ENCODE measurements around the gene LGI1.

The LGI1 gene

DNA sequence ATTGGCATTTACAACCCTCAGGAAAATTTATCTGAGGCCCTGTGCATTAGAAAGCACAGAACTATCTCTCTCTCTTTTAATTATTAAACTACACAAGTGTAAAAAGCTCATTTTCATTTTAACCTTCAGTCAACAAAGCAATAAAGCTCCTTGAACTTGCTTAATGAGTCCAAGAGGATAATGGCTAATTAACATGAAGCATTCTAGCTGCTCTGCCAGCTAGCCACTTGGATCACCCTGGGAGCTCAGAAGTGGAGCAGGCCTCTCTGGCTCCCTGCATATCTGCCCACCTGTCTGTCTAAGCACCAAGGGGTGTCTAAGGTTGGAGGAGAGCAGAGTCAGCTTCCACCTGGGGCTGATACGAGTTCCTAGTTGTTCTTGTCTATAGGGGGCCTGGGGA, 80.1 kb downstream of the LGI1 start:
- H3K27me3 Mint-ChIP-seq, result peaks cover 3% of the 10 kb centered on the region
- H3K27ac Mint-ChIP-seq, result no peak overlapping the region
- H3K4me3 Mint-ChIP-seq, result no peak overlapping the region
- peaks cover 4% of the 10 kb centered on the region for H3K36me3 Mint-ChIP-seq
- no peaks in the 10 kb centered on the region for H3K4me1 Mint-ChIP-seq (ENCODE audit: low read depth)
- peaks cover 4% of the 10 kb centered on the region for H3K9me3 Mint-ChIP-seq (ENCODE audit: low read depth)

DNA sequence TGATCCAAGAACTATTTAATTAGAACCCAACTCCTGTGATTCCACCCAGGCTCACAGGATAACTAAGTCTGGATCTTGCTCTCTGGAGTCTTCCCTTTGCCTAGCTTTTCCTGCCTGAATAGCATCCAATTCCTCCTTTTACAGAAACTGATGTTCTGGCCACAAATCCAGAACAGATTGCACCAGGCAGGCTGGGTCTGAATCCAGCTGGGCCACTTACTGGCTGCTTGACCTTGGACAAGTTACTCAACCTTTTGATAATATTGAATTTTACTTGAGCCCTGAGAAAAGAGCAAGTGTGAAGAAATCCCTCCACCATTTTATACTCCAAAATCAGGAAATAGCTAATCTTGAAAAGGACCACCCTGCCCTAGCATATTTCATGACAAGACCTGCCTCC, 80.5 kb downstream of the LGI1 start:
- H3K27me3 Mint-ChIP-seq, result peaks cover 3% of the 10 kb centered on the region
- H3K4me1 Mint-ChIP-seq (ENCODE audit: low read depth), result no peaks in the 10 kb centered on the region
- H3K27ac Mint-ChIP-seq, result no peak overlapping the region
- no peak overlapping the region for H3K4me3 Mint-ChIP-seq
- H3K9me3 Mint-ChIP-seq (ENCODE audit: low read depth), result peaks cover 4% of the 10 kb centered on the region
- H3K36me3 Mint-ChIP-seq, result peaks cover 4% of the 10 kb centered on the region

GRCh38 chr10:93841961-93842360, 84.2 kb downstream of the LGI1 start:
- no peaks in the 10 kb centered on the region for H3K9me3 Mint-ChIP-seq (ENCODE audit: low read depth)
- no peaks in the 10 kb centered on the region for H3K4me1 Mint-ChIP-seq (ENCODE audit: low read depth)
- H3K27me3 Mint-ChIP-seq, result peaks cover 3% of the 10 kb centered on the region
- peaks cover 2% of the 10 kb centered on the region for H3K36me3 Mint-ChIP-seq
- no peak overlapping the region for H3K27ac Mint-ChIP-seq
- no peak overlapping the region for H3K4me3 Mint-ChIP-seq

GRCh38 chr10:93844979-93845626, 87.4 kb downstream of the LGI1 start:
- Mint-ChIP-seq H3K27me3 (no peaks in the 10 kb centered on the region), H3K27ac (no peak overlapping the region), H3K4me1 (ENCODE audit: low read depth) (no peaks in the 10 kb centered on the region), H3K9me3 (ENCODE audit: low read depth) (no peaks in the 10 kb centered on the region), H3K4me3 (no peak overlapping the region), H3K36me3 (peaks cover 2% of the 10 kb centered on the region)

Data from activated naive CD8-positive, alpha-beta T cell (primary cell).